ENCODE measurements around the gene GPX4. TPM values are rescaled to one million over a fixed set of nuclear protein-coding genes. Genes with fewer than 3 reads are reported as not detected.

Gene GPX4
- total and polyA plus RNA-seq, 2 of the 13 experiments (the other 11 are each of a cell fraction or from before 2014, with no cell fraction given) = 535 to 613 TPM

DNA sequence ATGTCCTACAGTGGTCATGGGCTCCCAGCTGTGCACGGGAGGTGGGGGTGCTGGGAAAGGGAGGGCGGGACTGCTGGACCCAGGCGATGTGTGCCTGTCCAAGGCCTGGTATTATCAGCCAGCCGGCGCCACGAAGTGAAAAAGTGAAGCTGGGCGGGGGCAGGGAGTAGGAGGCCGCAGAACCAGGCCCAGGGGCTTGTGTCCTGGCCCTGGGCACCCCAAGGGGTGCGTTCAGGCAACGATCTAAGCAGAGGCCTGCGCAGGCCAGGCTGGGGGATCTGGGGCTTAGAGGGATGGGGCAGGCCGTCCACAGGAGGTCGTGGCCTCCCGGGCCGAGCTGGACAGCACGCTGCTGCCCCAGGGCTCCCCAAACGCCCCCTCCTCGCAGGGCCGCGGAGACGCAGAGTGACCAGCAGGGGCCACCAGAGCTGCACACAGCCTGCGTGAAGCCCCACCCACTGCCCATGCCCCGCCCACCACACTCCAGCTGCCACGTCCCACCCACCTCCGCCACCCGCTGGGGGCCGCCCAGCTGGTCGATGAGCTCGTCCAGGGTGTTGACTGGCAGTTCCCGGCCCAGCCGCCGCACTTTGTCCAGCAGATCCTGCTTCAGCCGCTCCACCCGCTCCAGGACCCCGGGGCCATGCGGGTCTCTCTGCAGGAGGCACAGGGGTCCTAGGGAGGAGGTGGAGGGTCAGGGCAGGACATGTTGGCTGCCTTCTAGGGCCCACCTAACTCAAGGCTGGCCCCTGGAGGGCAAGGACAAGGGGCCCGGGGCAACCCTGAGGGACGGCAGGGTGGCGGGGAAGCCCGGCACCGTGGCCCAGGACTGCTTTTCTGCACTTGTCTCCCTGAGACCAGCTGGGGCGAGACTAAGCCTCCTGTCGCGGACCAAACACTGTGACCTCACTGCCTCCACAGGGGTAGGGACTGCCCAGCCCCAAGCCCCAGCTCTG is 9.5 kb downstream of the GPX4 start:
- Histone ChIP-seq H3K36me3 (replicated peaks in 1 of 2; ENCODE audit: control insufficient read depth in 1 of 2, insufficient read depth in 2 of 2, low read length in 2 of 2) (peaks cover 9 to 12% of the 10 kb centered on the region in 2 experiments; a peak in 3 of 5 replicates), H2AFZ (ENCODE audit: low read length) (no peak overlapping the region), H3K9me3 (ENCODE audit: low read length) (no peaks in the 10 kb centered on the region), H4K20me1 (ENCODE audit: insufficient read depth, low read length) (no peaks in the 10 kb centered on the region), H3K9ac (ENCODE audit: insufficient read depth, low read depth, low read length) (peak overlapping the region; percentile 61), H3K79me2 (ENCODE audit: insufficient read depth, low read length) (no peaks in the 10 kb centered on the region), H3K27ac (ENCODE audit: extremely low read length, insufficient read depth, low read length) (peak overlapping the region; percentile 80), H3K4me3 (replicated peaks in 1 of 3; ENCODE audit: insufficient read depth in 1 of 3, low read depth in 2 of 3, low read length in 3 of 3) (peak overlapping the region in 2 of 3 experiments; percentile 29 to 60; a peak in 4 of 6 replicates), H3K4me1 (ENCODE audit: insufficient read depth, low read length) (peaks cover 15% of the 10 kb centered on the region), H3K27me3 (ENCODE audit: control insufficient read depth in 1 of 2, insufficient read depth in 2 of 2, low read length in 2 of 2) (no peaks in the 10 kb centered on the region; a peak in 1 of 5 replicates), H3K4me2 (ENCODE audit: low read depth, low read length) (peak overlapping the region; percentile 75)
- in situ Hi-C loops (cut with HindIII; ENCODE audit: extremely low pct_ligation_motif_present, low pct_unique_long_range_greater_than_20kb) = loop anchor here (5.0 kb wide), 1 partner anchor 79 kb away; no protein-coding TSS in a partner anchor
- FAIRE-seq (peak; percentile 91), ATAC-seq (peak; percentile 82), DNase-seq (ENCODE audit: low spot score) (peak; percentile 89)
- 38% methylated on average over 16 of the region's 44 CpGs for WGBS (ENCODE audit: low lambda C conversion rate)
- ChIA-PET POLR2A (interaction anchor here (0.6 to 3.0 kb wide), 17 partner anchors 10 to 156 kb away, joined by 3 to 28 read pairs (median 5); partner anchors contain the start of genes ATP5F1D, CIRBP, CNN2 and GPX4), CTCF (ENCODE audit: low intra/inter-chr PET ratio, low total read pairs) (interaction anchor here (1.8 kb wide), 1 partner anchor 81 kb away, joined by 28 read pairs; no protein-coding TSS in a partner anchor)
- BruUV-seq (replicated peaks) = TSS peak; percentile 73
- intact Hi-C loops (cut with micrococcal nuclease; ENCODE audit: unreplicated experiment) = loop anchor here (5.0 kb wide), 1 partner anchor 79 kb away; no protein-coding TSS in a partner anchor
- TF ChIP-seq, protein P1, sequence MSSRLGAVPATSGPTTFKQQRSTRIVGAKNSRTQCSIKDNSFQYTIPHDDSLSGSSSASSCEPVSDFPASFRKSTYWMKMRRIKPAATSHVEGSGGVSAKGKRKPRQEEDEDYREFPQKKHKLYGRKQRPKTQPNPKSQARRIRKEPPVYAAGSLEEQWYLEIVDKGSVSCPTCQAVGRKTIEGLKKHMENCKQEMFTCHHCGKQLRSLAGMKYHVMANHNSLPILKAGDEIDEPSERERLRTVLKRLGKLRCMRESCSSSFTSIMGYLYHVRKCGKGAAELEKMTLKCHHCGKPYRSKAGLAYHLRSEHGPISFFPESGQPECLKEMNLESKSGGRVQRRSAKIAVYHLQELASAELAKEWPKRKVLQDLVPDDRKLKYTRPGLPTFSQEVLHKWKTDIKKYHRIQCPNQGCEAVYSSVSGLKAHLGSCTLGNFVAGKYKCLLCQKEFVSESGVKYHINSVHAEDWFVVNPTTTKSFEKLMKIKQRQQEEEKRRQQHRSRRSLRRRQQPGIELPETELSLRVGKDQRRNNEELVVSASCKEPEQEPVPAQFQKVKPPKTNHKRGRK (CRISPR knock-in tag; IDR thresholded peaks at IDR 0.05) = no peak
- no peak for TF ChIP-seq ATAD3A (CRISPR knock-in tag; IDR thresholded peaks at IDR 0.05)
- TF ChIP-seq, protein P2, sequence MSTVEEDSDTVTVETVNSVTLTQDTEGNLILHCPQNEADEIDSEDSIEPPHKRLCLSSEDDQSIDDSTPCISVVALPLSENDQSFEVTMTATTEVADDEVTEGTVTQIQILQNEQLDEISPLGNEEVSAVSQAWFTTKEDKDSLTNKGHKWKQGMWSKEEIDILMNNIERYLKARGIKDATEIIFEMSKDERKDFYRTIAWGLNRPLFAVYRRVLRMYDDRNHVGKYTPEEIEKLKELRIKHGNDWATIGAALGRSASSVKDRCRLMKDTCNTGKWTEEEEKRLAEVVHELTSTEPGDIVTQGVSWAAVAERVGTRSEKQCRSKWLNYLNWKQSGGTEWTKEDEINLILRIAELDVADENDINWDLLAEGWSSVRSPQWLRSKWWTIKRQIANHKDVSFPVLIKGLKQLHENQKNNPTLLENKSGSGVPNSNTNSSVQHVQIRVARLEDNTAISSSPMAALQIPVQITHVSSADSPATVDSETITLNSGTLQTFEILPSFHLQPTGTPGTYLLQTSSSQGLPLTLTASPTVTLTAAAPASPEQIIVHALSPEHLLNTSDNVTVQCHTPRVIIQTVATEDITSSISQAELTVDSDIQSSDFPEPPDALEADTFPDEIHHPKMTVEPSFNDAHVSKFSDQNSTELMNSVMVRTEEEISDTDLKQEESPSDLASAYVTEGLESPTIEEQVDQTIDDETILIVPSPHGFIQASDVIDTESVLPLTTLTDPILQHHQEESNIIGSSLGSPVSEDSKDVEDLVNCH (CRISPR knock-in tag; IDR thresholded peaks at IDR 0.05) = no peak
- no peak for TF ChIP-seq ZNF251 (CRISPR knock-in tag; IDR thresholded peaks at IDR 0.05)
- TF ChIP-seq ZNF552 (CRISPR knock-in tag; IDR thresholded peaks at IDR 0.05; ENCODE audit: borderline replicate concordance) = no peak
- TF ChIP-seq ZFP90 (CRISPR knock-in tag; IDR thresholded peaks at IDR 0.05; ENCODE audit: borderline replicate concordance) = no peak
- TF ChIP-seq, protein P3, sequence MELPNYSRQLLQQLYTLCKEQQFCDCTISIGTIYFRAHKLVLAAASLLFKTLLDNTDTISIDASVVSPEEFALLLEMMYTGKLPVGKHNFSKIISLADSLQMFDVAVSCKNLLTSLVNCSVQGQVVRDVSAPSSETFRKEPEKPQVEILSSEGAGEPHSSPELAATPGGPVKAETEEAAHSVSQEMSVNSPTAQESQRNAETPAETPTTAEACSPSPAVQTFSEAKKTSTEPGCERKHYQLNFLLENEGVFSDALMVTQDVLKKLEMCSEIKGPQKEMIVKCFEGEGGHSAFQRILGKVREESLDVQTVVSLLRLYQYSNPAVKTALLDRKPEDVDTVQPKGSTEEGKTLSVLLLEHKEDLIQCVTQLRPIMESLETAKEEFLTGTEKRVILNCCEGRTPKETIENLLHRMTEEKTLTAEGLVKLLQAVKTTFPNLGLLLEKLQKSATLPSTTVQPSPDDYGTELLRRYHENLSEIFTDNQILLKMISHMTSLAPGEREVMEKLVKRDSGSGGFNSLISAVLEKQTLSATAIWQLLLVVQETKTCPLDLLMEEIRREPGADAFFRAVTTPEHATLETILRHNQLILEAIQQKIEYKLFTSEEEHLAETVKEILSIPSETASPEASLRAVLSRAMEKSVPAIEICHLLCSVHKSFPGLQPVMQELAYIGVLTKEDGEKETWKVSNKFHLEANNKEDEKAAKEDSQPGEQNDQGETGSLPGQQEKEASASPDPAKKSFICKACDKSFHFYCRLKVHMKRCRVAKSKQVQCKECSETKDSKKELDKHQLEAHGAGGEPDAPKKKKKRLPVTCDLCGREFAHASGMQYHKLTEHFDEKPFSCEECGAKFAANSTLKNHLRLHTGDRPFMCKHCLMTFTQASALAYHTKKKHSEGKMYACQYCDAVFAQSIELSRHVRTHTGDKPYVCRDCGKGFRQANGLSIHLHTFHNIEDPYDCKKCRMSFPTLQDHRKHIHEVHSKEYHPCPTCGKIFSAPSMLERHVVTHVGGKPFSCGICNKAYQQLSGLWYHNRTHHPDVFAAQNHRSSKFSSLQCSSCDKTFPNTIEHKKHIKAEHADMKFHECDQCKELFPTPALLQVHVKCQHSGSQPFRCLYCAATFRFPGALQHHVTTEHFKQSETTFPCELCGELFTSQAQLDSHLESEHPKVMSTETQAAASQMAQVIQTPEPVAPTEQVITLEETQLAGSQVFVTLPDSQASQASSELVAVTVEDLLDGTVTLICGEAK (IDR thresholded peaks at IDR 0.05) = no peak
- TF ChIP-seq, protein P3 (CRISPR knock-in tag; IDR thresholded peaks at IDR 0.05) = no peak
